SK-N-SH (cell line): ENCODE data around the gene RIOK3. TPM values are rescaled to one million over a fixed set of nuclear protein-coding genes. Genes with fewer than 3 reads are reported as not detected.

Experiments used
- CTCF ChIA-PET: fragments of 300-600, 350-600 bp; formaldehyde crosslinking; extraction: SDS; loops from one replicate; lab custom pipeline; 2021; lab: Yijun Ruan, JAX
- POLR2A ChIA-PET: fragments of 350-600 bp; sonication (Branson Sonifier 250); formaldehyde crosslinking; extraction: SDS; loops from one replicate; lab custom pipeline; 2020; ENCODE audit warnings: antibody characterized with exemption, inconsistent platforms; lab: Yijun Ruan, JAX
- DNase-seq: peaks from one replicate; pipeline ENCODE4 v3.0.0; 2012
- H2AFZ ChIP-seq: fragments of 200-600 bp; sonication (generic); 2 replicates; pipeline ENCODE4 v1.8.1; 2016; ENCODE audit warnings: antibody characterized with exemption, mild to moderate bottlenecking, low read depth
- H3F3A ChIP-seq: fragments of 200-600 bp; sonication (generic); replicated peaks from 2 replicates; pipeline ENCODE3; 2016; ENCODE audit warnings: antibody characterized with exemption, mild to moderate bottlenecking; ENCODE audit not compliant: insufficient read depth
- H3K27ac ChIP-seq, 2 experiments: fragments of 200-500 bp in 1 of 2; fragments of 200-600 bp in 1 of 2; sonication (Bioruptor generic) in 1 of 2; sonication (generic), shearing (Covaris generic) in 1 of 2; 2 replicates each; pipeline versions ENCODE4 v1.5.1 to v1.6.1; 2014 to 2016; ENCODE audit warnings: low read depth in 2 of 2, inconsistent platforms in 1 of 2, low read length in 1 of 2, mild to moderate bottlenecking in 1 of 2, mixed read lengths in 1 of 2
- H3K27me3 ChIP-seq: fragments of 200-600 bp; sonication (generic), shearing (Covaris generic); 2 replicates; pipeline ENCODE4 v1.6.1; 2016; ENCODE audit warnings: mixed run types; ENCODE audit not compliant: insufficient read depth
- H3K36me3 ChIP-seq, 2 experiments: fragments of 200-500 bp in 1 of 2; fragments of 200-600 bp in 1 of 2; sonication (Bioruptor generic) in 1 of 2; sonication (generic) in 1 of 2; replicated peaks in 1 of 2; 2 replicates each; pipeline versions ENCODE3 to v1.5.1; 2014 to 2016; ENCODE audit warnings: low read length in 1 of 2, mild to moderate bottlenecking in 1 of 2; ENCODE audit not compliant: insufficient read depth in 2 of 2, control insufficient read depth in 1 of 2
- H3K4me1 ChIP-seq, 2 experiments: fragments of 200-500 bp in 1 of 2; fragments of 200-600 bp in 1 of 2; sonication (Bioruptor generic) in 1 of 2; sonication (generic), shearing (Covaris generic) in 1 of 2; 2 replicates each; pipeline versions ENCODE4 v1.5.1 to v1.6.1; 2014 to 2016; ENCODE audit warnings: low read depth in 1 of 2, low read length in 1 of 2, mixed run types in 1 of 2; ENCODE audit not compliant: insufficient read depth in 2 of 2, control insufficient read depth in 1 of 2
- H3K4me2 ChIP-seq: fragments of 200-600 bp; sonication (generic), shearing (Covaris generic); 2 replicates; pipeline ENCODE4 v1.6.1; 2017; ENCODE audit warnings: mixed run types
- H3K4me3 ChIP-seq, 2 experiments: fragments of 200-500 bp in 1 of 2; fragments of 200-600 bp in 1 of 2; sonication (Bioruptor generic) in 1 of 2; sonication (generic), shearing (Covaris generic) in 1 of 2; 2 replicates each; pipeline versions ENCODE4 v1.5.1 to v1.8.1; 2014 to 2016; ENCODE audit warnings: low read depth in 2 of 2, inconsistent platforms in 1 of 2, low read length in 1 of 2, mild to moderate bottlenecking in 1 of 2, mixed read lengths in 1 of 2, moderate library complexity in 1 of 2
- H3K79me2 ChIP-seq: fragments of 200-600 bp; sonication (generic); 2 replicates; pipeline ENCODE4 v1.8.1; 2017; ENCODE audit warnings: mild to moderate bottlenecking; ENCODE audit not compliant: insufficient read depth
- H3K9ac ChIP-seq: fragments of 200-600 bp; sonication (generic); 2 replicates; pipeline ENCODE4 v1.6.1; 2017; ENCODE audit warnings: mixed run types
- H3K9me2 ChIP-seq: fragments of 200-600 bp; sonication (generic); 2 replicates; pipeline ENCODE4 v1.6.1; 2017; ENCODE audit warnings: mixed run types
- H3K9me3 ChIP-seq: fragments of 200-600 bp; sonication (generic); 2 replicates; pipeline ENCODE4 v1.6.1; 2017; ENCODE audit warnings: mixed run types, mild to moderate bottlenecking, moderate library complexity
- H4K20me1 ChIP-seq: fragments of 200-600 bp; sonication (generic); 2 replicates; pipeline ENCODE4 v1.6.1; 2017; ENCODE audit warnings: mild to moderate bottlenecking, mixed run types; ENCODE audit not compliant: insufficient read depth
- CHD2 ChIP-seq: fragments of 150-350 bp; IDR thresholded peaks from 2 replicates; pipeline ENCODE4 v1.6.1; 2018; ENCODE audit warnings: low read length; ENCODE audit not compliant: partially characterized antibody
- CTCF ChIP-seq: fragments of 200-600 bp; sonication (generic); IDR thresholded peaks from 2 replicates; pipeline ENCODE4 v1.6.1; 2017; ENCODE audit warnings: antibody characterized with exemption, mild to moderate bottlenecking, moderate library complexity
- FOSL2 ChIP-seq: IDR thresholded peaks from 2 replicates; pipeline ENCODE4 v1.4.0; 2012; ENCODE audit warnings: low read depth, mild to moderate bottlenecking, moderate library complexity, borderline replicate concordance
- FOXJ3 ChIP-seq: sonication (generic); formaldehyde crosslinking; IDR thresholded peaks from 2 replicates; pipeline ENCODE4 v1.5.1; 2020; ENCODE audit warnings: mild to moderate bottlenecking, missing genetic modification reagents
- FOXM1 ChIP-seq: IDR thresholded peaks from 2 replicates; pipeline ENCODE4 v1.4.0; 2012; ENCODE audit warnings: low read depth, mild to moderate bottlenecking
- GABPA ChIP-seq: IDR thresholded peaks from 2 replicates; pipeline ENCODE4 v1.4.0; 2012; ENCODE audit warnings: low read depth, mild to moderate bottlenecking
- GATA2 ChIP-seq: sonication (generic); formaldehyde crosslinking; IDR thresholded peaks from 2 replicates; pipeline ENCODE4 v1.5.0; 2020; ENCODE audit warnings: mild to moderate bottlenecking, missing genetic modification reagents
- MEF2A ChIP-seq: IDR thresholded peaks from 2 replicates; pipeline ENCODE4 v1.4.0; 2012; ENCODE audit warnings: low read depth, borderline replicate concordance
- NRF1 ChIP-seq: IDR thresholded peaks from 2 replicates; pipeline ENCODE4 v1.6.1; 2012; ENCODE audit warnings: low read depth, mild to moderate bottlenecking, low read length
- POLR2AphosphoS5 ChIP-seq: IDR thresholded peaks from 2 replicates; pipeline ENCODE4 v1.6.1; 2012; ENCODE audit warnings: low read depth, low read length
- RCOR1 ChIP-seq: fragments of 150-350 bp; IDR thresholded peaks from 2 replicates; pipeline ENCODE4 v1.6.1; 2017; ENCODE audit warnings: antibody characterized with exemption, low read length
- REST ChIP-seq: IDR thresholded peaks from 2 replicates; pipeline ENCODE4 v1.6.1; 2012; ENCODE audit warnings: mild to moderate bottlenecking, low read depth, low read length, moderate library complexity
- SMC3 ChIP-seq: IDR thresholded peaks from 2 replicates; pipeline ENCODE4 v1.6.1; 2012; ENCODE audit warnings: low read depth, low read length, improper control_type of control experiment
- USF1 ChIP-seq: IDR thresholded peaks from 2 replicates; pipeline ENCODE4 v1.4.0; 2012; ENCODE audit warnings: low read depth, borderline replicate concordance
- YY1 ChIP-seq: IDR thresholded peaks from 2 replicates; pipeline ENCODE4 v1.4.0; 2012; ENCODE audit warnings: low read depth, mild to moderate bottlenecking
- ZBTB33 ChIP-seq: IDR thresholded peaks from 2 replicates; pipeline ENCODE4 v1.4.0; 2012; ENCODE audit warnings: low read depth, borderline replicate concordance
- WGBS: methylation state at CpG from one replicate; pipeline ENCODE4 v1.1.6; 2017; ENCODE audit warnings: low lambda C conversion rate; 5-methylcytosine and 5-hydroxymethylcytosine counted together
- polyA plus RNA-seq, 3 experiments: library from polyadenylated mRNA; depleted of rRNA; stranded (reverse); fragments of >200 nt; gene quantifications; 2 replicates each; pipeline ENCODE4 v1.2.3, GENCODE V29; 2012
- TF ChIP-seq, protein P1 (sequence below): fragments of 150-350 bp; IDR thresholded peaks from 2 replicates; pipeline ENCODE4 v1.6.1; 2016; ENCODE audit warnings: mild to moderate bottlenecking, low read depth, low read length
- TF ChIP-seq, protein P2 (sequence below): IDR thresholded peaks from 2 replicates; pipeline ENCODE4; 2012

Gene RIOK3
- polyA plus RNA-seq, 1 of the 3 experiments (the other 2 are of a cell fraction), result 12.3 TPM

GRCh38 chr18:23521907-23522306 is 68.8 kb downstream of the RIOK3 start:
- ChIA-PET POLR2A (no interaction called here), CTCF (no interaction called here)
- Histone ChIP-seq H3K79me2 (no peaks in the 10 kb centered on the region; the same call in none of the 2 replicates), H2AFZ (no peak overlapping the region), H3K27ac (no peak overlapping the region), H4K20me1 (no peaks in the 10 kb centered on the region), H3K36me3 (peaks cover 69 to 75% of the 10 kb centered on the region in 2 experiments), H3K4me3 (no peak overlapping the region), H3K9ac (no peak overlapping the region), H3K9me2 (no peaks in the 10 kb centered on the region), H3K9me3 (no peaks in the 10 kb centered on the region), H3K27me3 (no peaks in the 10 kb centered on the region), H3K4me1 (no peaks in the 10 kb centered on the region), H3F3A (peaks cover 4% of the 10 kb centered on the region), H3K4me2 (no peak overlapping the region)
- TF ChIP-seq RCOR1, result no peak
- no peak for TF ChIP-seq FOXJ3 (CRISPR knock-in tag)
- TF ChIP-seq GABPA, result no peak
- TF ChIP-seq, protein P1, sequence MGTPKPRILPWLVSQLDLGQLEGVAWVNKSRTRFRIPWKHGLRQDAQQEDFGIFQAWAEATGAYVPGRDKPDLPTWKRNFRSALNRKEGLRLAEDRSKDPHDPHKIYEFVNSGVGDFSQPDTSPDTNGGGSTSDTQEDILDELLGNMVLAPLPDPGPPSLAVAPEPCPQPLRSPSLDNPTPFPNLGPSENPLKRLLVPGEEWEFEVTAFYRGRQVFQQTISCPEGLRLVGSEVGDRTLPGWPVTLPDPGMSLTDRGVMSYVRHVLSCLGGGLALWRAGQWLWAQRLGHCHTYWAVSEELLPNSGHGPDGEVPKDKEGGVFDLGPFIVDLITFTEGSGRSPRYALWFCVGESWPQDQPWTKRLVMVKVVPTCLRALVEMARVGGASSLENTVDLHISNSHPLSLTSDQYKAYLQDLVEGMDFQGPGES, result no peak
- no peak for TF ChIP-seq YY1
- no peak for TF ChIP-seq FOSL2
- TF ChIP-seq POLR2AphosphoS5, result no peak
- TF ChIP-seq ZBTB33, result no peak
- no peak for TF ChIP-seq USF1
- TF ChIP-seq GATA2 (CRISPR knock-in tag), result no peak
- TF ChIP-seq REST, result no peak
- TF ChIP-seq, protein P2, sequence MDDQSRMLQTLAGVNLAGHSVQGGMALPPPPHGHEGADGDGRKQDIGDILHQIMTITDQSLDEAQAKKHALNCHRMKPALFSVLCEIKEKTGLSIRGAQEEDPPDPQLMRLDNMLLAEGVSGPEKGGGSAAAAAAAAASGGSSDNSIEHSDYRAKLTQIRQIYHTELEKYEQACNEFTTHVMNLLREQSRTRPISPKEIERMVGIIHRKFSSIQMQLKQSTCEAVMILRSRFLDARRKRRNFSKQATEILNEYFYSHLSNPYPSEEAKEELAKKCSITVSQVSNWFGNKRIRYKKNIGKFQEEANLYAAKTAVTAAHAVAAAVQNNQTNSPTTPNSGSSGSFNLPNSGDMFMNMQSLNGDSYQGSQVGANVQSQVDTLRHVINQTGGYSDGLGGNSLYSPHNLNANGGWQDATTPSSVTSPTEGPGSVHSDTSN, result no peak
- TF ChIP-seq CTCF, result no peak
- TF ChIP-seq FOXM1, result no peak
- TF ChIP-seq NRF1, result no peak
- no peak for TF ChIP-seq SMC3
- TF ChIP-seq MEF2A, result no peak
- no peak for TF ChIP-seq CHD2
- DNase-seq, result no peak
- WGBS, result 96% methylated on average over 4 of the region's 7 CpGs
